WTC11 (cell line): ENCODE results near the gene HNRNPAB. TPM values are rescaled to one million over a fixed set of nuclear protein-coding genes. Genes with fewer than 3 reads are reported as not detected.

ENCODE experiments used
- ATAC-seq: fragments of 200-7000 bp; cut with Tn5 transposase; 2 replicates; pipeline ENCODE4 v1.10.0; 2021; ENCODE audit warnings: mild to moderate bottlenecking, moderate library complexity
- CTCF ChIA-PET: fragments of 300-600 bp; sonication (Branson Sonifier 250); formaldehyde crosslinking; loops from one replicate; lab custom pipeline; 2021; ENCODE audit warnings: antibody characterized with exemption; lab: Charles Lee
- POLR2A ChIA-PET: fragments of 350-600 bp; sonication (Branson Sonifier 250); formaldehyde crosslinking; loops from one replicate; lab custom pipeline; 2021; ENCODE audit warnings: antibody characterized with exemption; lab: Charles Lee
- DNase-seq: peaks from one replicate; pipeline ENCODE4 v3.0.0; 2021; ENCODE audit warnings: low spot score
- H3K27ac Mint-ChIP-seq: 2 replicates; pipeline ENCODE4 v1.8.0; 2021; ENCODE audit warnings: mixed read lengths
- H3K27me3 Mint-ChIP-seq: 2 replicates; pipeline ENCODE4 v1.8.0; 2021; ENCODE audit warnings: low read depth, mild to moderate bottlenecking, moderate library complexity, mixed read lengths
- H3K36me3 Mint-ChIP-seq: 2 replicates; pipeline ENCODE4 v1.8.0; 2021; ENCODE audit warnings: mixed read lengths
- H3K4me1 Mint-ChIP-seq: 2 replicates; pipeline ENCODE4 v1.8.0; 2022; ENCODE audit warnings: mixed read lengths
- H3K4me3 Mint-ChIP-seq: 2 replicates; pipeline ENCODE4 v1.8.0; 2021; ENCODE audit warnings: mild to moderate bottlenecking, moderate library complexity, mixed read lengths
- H3K9me3 Mint-ChIP-seq: 2 replicates; pipeline ENCODE4 v1.8.0; 2021; ENCODE audit warnings: mixed read lengths
- GRHL2 ChIP-seq: fragments of 250-450 bp; sonication (Bioruptor Pico); IDR thresholded peaks from 2 replicates; pipeline ENCODE4 v1.8.0; 2022; ENCODE audit warnings: mild to moderate bottlenecking, moderate library complexity; ENCODE audit not compliant: insufficient replicate concordance, severe bottlenecking
- HMGA2 ChIP-seq: fragments of 250-450 bp; sonication (Bioruptor Pico); IDR thresholded peaks from 2 replicates; pipeline ENCODE4 v1.4.0; 2021; ENCODE audit warnings: mild to moderate bottlenecking, moderate library complexity
- KAT7 ChIP-seq: sonication (generic); formaldehyde crosslinking; IDR thresholded peaks from 2 replicates; pipeline ENCODE4 v1.8.1; 2023; ENCODE audit warnings: missing genetic modification reagents, mild to moderate bottlenecking, borderline replicate concordance
- MYBL2 ChIP-seq: sonication (generic); formaldehyde crosslinking; IDR thresholded peaks from 2 replicates; pipeline ENCODE4 v1.8.1; 2023; ENCODE audit warnings: mild to moderate bottlenecking, moderate library complexity, missing genetic modification reagents
- PRRX2 ChIP-seq: fragments of 250-450 bp; sonication (Bioruptor Pico); IDR thresholded peaks from 2 replicates; pipeline ENCODE4 v1.8.0; 2021; ENCODE audit warnings: mild to moderate bottlenecking
- ZNF671 ChIP-seq: fragments of 250-450 bp; sonication (Bioruptor Pico); IDR thresholded peaks from 2 replicates; pipeline ENCODE4 v1.8.0; 2021; ENCODE audit warnings: mild to moderate bottlenecking
- total RNA-seq: library from RNA; stranded (reverse); gene quantifications from 3 replicates; pipeline ENCODE4 v1.2.3, GENCODE V29; 2021
- TF ChIP-seq, protein P1 (sequence below): sonication (generic); formaldehyde crosslinking; IDR thresholded peaks from 2 replicates; pipeline ENCODE4 v1.8.1; 2023; ENCODE audit warnings: mild to moderate bottlenecking, missing genetic modification reagents, moderate library complexity
- TF ChIP-seq, protein P2 (sequence below): fragments of 250-450 bp; sonication (Bioruptor Pico); IDR thresholded peaks from 2 replicates; pipeline ENCODE4 v1.9.0; 2021; ENCODE audit warnings: mild to moderate bottlenecking, borderline replicate concordance
- TF ChIP-seq, protein P3 (sequence below): sonication (generic); formaldehyde crosslinking; IDR thresholded peaks from 2 replicates; pipeline ENCODE4 v1.8.1; 2022; ENCODE audit warnings: missing genetic modification reagents, borderline replicate concordance
- TF ChIP-seq, protein P4 (sequence below): fragments of 250-450 bp; sonication (Bioruptor Pico); IDR thresholded peaks from 2 replicates; pipeline ENCODE4 v1.9.0; 2021; ENCODE audit warnings: mild to moderate bottlenecking
- TF ChIP-seq, protein P5 (sequence below): sonication (generic); formaldehyde crosslinking; IDR thresholded peaks from 2 replicates; pipeline ENCODE4 v1.8.1; 2023; ENCODE audit warnings: mild to moderate bottlenecking, missing genetic modification reagents
- TF ChIP-seq, protein P6 (sequence below): fragments of 200-600 bp; IDR thresholded peaks from 2 replicates; pipeline ENCODE4 v1.8.0; 2022; ENCODE audit warnings: antibody characterized with exemption

Gene HNRNPAB
- total RNA-seq, 1 experiment from 2014 or later = 457 TPM

DNA sequence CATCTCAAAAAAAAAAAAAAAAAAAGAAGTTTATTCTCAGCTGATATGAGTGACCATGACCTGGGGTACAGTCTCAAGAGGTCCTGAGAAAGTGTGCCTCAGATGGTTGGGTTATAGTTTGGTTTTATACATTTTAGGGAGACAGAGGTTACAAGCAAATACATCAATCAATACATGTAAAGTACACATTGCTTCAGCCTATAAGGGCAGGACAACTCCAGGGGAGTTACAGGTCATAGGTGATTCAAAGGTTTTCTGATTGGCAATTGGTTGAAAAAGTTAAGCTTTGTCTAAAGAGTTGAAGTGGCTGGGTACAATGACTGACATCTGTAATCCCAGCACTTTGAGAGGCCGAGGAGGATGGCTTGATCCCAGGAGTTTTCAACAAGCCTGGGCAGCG, 14.9 kb upstream of the HNRNPAB start:
- POLR2A ChIA-PET = no interaction called here
- CTCF ChIA-PET = interaction anchor here (0.7 kb wide), 1 partner anchor 687 kb away, joined by 3 read pairs; no protein-coding TSS in a partner anchor
- TF ChIP-seq, protein P1, sequence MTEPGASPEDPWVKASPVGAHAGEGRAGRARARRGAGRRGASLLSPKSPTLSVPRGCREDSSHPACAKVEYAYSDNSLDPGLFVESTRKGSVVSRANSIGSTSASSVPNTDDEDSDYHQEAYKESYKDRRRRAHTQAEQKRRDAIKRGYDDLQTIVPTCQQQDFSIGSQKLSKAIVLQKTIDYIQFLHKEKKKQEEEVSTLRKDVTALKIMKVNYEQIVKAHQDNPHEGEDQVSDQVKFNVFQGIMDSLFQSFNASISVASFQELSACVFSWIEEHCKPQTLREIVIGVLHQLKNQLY (CRISPR knock-in tag) = no peak
- TF ChIP-seq, protein P2, sequence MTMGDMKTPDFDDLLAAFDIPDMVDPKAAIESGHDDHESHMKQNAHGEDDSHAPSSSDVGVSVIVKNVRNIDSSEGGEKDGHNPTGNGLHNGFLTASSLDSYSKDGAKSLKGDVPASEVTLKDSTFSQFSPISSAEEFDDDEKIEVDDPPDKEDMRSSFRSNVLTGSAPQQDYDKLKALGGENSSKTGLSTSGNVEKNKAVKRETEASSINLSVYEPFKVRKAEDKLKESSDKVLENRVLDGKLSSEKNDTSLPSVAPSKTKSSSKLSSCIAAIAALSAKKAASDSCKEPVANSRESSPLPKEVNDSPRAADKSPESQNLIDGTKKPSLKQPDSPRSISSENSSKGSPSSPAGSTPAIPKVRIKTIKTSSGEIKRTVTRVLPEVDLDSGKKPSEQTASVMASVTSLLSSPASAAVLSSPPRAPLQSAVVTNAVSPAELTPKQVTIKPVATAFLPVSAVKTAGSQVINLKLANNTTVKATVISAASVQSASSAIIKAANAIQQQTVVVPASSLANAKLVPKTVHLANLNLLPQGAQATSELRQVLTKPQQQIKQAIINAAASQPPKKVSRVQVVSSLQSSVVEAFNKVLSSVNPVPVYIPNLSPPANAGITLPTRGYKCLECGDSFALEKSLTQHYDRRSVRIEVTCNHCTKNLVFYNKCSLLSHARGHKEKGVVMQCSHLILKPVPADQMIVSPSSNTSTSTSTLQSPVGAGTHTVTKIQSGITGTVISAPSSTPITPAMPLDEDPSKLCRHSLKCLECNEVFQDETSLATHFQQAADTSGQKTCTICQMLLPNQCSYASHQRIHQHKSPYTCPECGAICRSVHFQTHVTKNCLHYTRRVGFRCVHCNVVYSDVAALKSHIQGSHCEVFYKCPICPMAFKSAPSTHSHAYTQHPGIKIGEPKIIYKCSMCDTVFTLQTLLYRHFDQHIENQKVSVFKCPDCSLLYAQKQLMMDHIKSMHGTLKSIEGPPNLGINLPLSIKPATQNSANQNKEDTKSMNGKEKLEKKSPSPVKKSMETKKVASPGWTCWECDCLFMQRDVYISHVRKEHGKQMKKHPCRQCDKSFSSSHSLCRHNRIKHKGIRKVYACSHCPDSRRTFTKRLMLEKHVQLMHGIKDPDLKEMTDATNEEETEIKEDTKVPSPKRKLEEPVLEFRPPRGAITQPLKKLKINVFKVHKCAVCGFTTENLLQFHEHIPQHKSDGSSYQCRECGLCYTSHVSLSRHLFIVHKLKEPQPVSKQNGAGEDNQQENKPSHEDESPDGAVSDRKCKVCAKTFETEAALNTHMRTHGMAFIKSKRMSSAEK (CRISPR knock-in tag) = no peak
- TF ChIP-seq ZNF671 = no peak
- no peak for TF ChIP-seq MYBL2 (CRISPR knock-in tag)
- no peak for TF ChIP-seq PRRX2 (CRISPR knock-in tag)
- no peak for TF ChIP-seq KAT7 (CRISPR knock-in tag)
- TF ChIP-seq, protein P3, sequence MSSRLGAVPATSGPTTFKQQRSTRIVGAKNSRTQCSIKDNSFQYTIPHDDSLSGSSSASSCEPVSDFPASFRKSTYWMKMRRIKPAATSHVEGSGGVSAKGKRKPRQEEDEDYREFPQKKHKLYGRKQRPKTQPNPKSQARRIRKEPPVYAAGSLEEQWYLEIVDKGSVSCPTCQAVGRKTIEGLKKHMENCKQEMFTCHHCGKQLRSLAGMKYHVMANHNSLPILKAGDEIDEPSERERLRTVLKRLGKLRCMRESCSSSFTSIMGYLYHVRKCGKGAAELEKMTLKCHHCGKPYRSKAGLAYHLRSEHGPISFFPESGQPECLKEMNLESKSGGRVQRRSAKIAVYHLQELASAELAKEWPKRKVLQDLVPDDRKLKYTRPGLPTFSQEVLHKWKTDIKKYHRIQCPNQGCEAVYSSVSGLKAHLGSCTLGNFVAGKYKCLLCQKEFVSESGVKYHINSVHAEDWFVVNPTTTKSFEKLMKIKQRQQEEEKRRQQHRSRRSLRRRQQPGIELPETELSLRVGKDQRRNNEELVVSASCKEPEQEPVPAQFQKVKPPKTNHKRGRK (CRISPR knock-in tag) = no peak
- TF ChIP-seq, protein P4, sequence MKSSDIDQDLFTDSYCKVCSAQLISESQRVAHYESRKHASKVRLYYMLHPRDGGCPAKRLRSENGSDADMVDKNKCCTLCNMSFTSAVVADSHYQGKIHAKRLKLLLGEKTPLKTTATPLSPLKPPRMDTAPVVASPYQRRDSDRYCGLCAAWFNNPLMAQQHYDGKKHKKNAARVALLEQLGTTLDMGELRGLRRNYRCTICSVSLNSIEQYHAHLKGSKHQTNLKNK = no peak
- TF ChIP-seq, protein P5, sequence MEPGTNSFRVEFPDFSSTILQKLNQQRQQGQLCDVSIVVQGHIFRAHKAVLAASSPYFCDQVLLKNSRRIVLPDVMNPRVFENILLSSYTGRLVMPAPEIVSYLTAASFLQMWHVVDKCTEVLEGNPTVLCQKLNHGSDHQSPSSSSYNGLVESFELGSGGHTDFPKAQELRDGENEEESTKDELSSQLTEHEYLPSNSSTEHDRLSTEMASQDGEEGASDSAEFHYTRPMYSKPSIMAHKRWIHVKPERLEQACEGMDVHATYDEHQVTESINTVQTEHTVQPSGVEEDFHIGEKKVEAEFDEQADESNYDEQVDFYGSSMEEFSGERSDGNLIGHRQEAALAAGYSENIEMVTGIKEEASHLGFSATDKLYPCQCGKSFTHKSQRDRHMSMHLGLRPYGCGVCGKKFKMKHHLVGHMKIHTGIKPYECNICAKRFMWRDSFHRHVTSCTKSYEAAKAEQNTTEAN (CRISPR knock-in tag) = no peak
- TF ChIP-seq, protein P6, sequence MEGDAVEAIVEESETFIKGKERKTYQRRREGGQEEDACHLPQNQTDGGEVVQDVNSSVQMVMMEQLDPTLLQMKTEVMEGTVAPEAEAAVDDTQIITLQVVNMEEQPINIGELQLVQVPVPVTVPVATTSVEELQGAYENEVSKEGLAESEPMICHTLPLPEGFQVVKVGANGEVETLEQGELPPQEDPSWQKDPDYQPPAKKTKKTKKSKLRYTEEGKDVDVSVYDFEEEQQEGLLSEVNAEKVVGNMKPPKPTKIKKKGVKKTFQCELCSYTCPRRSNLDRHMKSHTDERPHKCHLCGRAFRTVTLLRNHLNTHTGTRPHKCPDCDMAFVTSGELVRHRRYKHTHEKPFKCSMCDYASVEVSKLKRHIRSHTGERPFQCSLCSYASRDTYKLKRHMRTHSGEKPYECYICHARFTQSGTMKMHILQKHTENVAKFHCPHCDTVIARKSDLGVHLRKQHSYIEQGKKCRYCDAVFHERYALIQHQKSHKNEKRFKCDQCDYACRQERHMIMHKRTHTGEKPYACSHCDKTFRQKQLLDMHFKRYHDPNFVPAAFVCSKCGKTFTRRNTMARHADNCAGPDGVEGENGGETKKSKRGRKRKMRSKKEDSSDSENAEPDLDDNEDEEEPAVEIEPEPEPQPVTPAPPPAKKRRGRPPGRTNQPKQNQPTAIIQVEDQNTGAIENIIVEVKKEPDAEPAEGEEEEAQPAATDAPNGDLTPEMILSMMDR = no peak

DNA sequence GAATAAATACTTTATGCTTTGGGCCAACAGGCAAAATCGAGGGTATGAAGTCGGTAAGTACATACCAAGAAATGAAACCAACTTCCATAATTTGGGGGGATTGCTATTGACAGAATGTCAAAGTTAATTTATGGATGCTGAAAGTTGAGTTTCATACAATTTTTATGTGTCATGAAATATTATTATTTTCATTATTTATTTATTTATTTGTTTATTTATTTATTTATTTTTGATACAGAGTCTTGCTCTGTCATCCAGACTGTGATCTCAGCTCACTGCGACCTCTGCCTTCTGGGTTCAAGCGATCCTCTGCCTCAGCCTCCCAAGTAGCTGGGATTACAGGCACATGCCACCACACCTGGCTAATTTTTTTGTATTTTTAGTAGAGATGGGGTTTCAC, 12.7 kb upstream of the HNRNPAB start:
- ATAC-seq (no peak), DNase-seq (no peak)
- ChIA-PET POLR2A (no interaction called here), CTCF (no interaction called here)
- H3K9me3 Mint-ChIP-seq = peaks cover 17% of the 10 kb centered on the region
- H3K27ac Mint-ChIP-seq = no peak overlapping the region
- H3K36me3 Mint-ChIP-seq = peaks cover 15% of the 10 kb centered on the region
- TF ChIP-seq GRHL2 (CRISPR knock-in tag) = no peak
- TF ChIP-seq HMGA2 (CRISPR knock-in tag) = peak; percentile 24; the same call in 1 of the 2 replicates
- peaks cover 5% of the 10 kb centered on the region for H3K27me3 Mint-ChIP-seq
- no peak overlapping the region for H3K4me3 Mint-ChIP-seq
- H3K4me1 Mint-ChIP-seq = peaks cover 16% of the 10 kb centered on the region

More for the DNA sequence above, 14.9 kb upstream of the HNRNPAB start:
- peaks cover 17% of the 10 kb centered on the region for H3K9me3 Mint-ChIP-seq
- no peak overlapping the region for H3K4me3 Mint-ChIP-seq
- no peak overlapping the region for H3K27ac Mint-ChIP-seq
- H3K27me3 Mint-ChIP-seq = peaks cover 5% of the 10 kb centered on the region
- peaks cover 6% of the 10 kb centered on the region for H3K4me1 Mint-ChIP-seq
- ATAC-seq (no peak), DNase-seq (no peak)
- H3K36me3 Mint-ChIP-seq = peaks cover 15% of the 10 kb centered on the region
